PFSK-1 (cell line): Measurements from ENCODE around the gene LAT.

Source experiments
- POLR2AphosphoS5 ChIP-seq: IDR thresholded peaks from 2 replicates; pipeline ENCODE4 v1.6.1; 2012; ENCODE audit warnings: low read depth, mild to moderate bottlenecking, control low read depth, low read length, moderate library complexity
- TAF1 ChIP-seq: IDR thresholded peaks from 2 replicates; pipeline ENCODE4 v1.6.1; 2012; ENCODE audit warnings: low read length, control low read depth, borderline replicate concordance; ENCODE audit not compliant: insufficient read depth

DNA sequence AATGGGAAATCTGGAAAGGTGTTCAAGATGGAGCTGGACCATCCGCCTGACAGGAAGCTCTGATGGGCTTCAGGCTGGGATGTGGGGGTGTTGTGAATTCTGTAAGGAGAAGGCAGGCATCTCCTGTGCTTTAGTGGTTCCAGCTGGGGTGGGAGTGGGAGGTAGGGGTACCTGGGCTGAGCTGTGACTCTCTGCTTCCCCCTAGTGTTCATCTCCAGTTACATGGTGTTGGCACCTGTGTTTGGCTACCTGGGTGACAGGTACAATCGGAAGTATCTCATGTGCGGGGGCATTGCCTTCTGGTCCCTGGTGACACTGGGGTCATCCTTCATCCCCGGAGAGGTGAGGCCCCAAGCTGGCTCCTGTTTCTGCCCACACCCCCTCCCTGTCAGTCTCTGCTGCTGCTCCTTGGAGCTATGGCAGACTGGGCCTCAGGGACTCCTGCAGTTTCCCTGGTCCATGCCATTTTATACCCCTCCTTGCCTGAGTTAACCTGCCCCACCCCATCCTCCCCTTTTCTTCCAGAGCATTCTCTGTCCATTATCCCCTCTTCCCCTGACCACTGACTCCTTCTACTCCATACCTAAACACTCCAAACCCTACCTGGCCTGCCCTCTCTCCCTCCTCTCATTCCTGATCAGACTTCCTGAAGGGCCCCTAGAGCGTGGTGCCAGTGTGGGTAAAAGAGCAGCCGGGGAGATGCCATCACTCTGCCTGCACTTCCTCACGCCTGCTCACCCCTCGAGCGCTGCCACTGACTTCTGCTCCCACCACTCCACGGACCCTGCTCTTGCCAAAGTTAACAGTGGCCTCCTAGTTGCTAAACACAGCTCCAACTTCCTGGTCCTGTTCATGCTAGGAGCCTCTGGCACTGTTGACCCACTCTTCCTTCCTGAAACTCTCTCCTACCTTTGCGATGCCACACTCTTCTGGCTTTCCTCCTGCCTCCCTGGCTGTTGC lies 6.9 kb upstream of the LAT start:
- TF ChIP-seq TAF1 (no peak), POLR2AphosphoS5 (no peak)
